Adipose tissue (tissue), 3 donors: Measurements from ENCODE around the gene SPATA31C2. TPM values are rescaled to one million over a fixed set of nuclear protein-coding genes. Genes with fewer than 3 reads are reported as not detected.
"Not testable (repeated sequence)": the region's sequence is repeated elsewhere in the genome, so short reads cannot be mapped to it uniquely, and the experiment has no call there.

ENCODE experiments used
- H3K27ac ChIP-seq: one replicate; pipeline ENCODE4 v1.5.1; 2013; ENCODE audit warnings: low read depth, low read length
- WGBS, 3 donors: extraction: QIAGEN DNeasy Blood & Tissue Kit; methylation state at CpG; one replicate each; pipeline ENCODE4 v1.1.7; 2013; 5-methylcytosine and 5-hydroxymethylcytosine counted together
- polyA plus RNA-seq, 3 donors: library from polyadenylated mRNA; stranded (reverse); fragments of 200-250 nt; gene quantifications; one replicate each; pipeline ENCODE4 v1.2.3, GENCODE V29; 2013
- donor health status: healthy with polysubstance abuse.
- donor health status: Bipolar disorder and iron deficiency.
- donor health status: healthy.

SPATA31C2 gene
- polyA plus RNA-seq, 3 donors = not detected

DNA sequence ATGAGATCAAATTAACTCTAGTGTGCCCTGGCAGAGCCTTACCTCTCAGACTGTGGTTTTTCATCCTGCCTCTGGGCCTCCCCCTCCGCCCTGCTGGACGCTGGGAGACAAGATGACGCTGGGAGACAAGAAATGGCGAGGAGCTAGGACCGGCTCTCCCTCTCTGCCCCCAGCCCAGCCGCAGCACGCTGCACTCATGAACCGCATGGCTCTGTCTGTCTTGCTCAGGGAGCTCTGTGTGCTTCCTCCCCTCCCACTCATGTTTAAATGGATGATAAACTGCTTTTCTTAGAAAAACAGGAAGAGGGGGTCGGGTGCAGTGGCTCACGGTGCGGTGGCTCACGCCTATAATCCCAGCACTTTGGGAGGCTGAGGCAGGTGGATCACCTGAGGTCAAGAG is 4.7 kb downstream of the SPATA31C2 start:
- WGBS, 3 donors = 14 to 55% (median 21%) methylated on average over 12 of the region's 12 CpGs
- H3K27ac ChIP-seq = not testable (repeated sequence)

DNA sequence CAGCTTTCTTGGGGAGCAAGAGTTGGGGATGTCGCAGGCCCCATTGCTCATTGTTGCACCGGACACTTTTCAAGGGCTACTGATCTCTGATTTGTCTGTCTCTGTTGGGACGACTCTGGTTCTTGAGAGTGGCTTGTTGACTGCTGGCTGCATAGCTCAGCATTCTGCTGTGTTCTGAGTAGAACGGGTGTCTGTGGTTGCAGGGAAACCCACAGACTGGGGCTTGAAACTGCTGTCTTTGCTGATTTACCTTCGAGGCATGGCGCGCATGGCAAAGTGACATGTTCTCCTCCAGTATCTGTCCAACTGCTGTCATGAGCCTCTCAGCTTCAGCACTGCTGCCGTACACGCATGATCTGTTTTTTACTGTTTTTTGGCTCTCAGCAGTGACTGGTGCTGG is 8.7 kb downstream of the SPATA31C2 start:
- not testable (repeated sequence) for H3K27ac ChIP-seq
- 61 to 78% (median 65%) methylated on average over 7 to 9 of the region's 9 CpGs for WGBS, 3 donors

DNA sequence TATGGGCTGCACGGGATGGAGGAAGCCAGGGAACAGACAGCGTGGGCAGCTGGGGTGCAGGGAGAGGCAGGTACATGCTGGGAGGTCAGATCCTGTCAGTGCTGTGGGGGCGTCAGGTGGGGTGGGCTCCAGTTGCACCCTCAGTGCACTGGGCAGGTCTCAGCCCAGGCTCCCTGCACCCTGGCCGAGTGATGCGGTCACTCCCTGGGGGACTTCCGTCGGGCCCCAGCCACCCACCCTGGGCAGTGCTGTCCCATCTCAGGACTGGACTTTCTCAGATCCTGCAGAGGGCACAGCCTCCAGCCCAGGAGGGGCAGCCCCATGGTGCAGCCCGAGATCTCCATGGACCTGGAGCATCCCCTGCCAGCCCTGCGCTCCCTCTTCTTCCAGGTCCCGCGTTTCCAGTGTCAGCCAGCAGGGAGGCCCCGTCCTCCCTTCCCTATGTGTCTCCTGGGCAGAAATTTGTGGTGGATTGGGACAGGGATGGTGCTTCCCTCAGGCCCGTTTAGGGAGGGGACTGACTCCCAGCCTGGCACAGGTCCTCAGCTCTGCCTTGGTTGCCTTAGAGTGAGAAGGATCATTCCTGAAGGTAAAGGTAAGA is 10.5 kb downstream of the SPATA31C2 start:
- WGBS, 3 donors = 93 to 99% (median 95%) methylated on average over 10 to 12 of the region's 13 CpGs
- H3K27ac ChIP-seq = not testable (repeated sequence)

DNA sequence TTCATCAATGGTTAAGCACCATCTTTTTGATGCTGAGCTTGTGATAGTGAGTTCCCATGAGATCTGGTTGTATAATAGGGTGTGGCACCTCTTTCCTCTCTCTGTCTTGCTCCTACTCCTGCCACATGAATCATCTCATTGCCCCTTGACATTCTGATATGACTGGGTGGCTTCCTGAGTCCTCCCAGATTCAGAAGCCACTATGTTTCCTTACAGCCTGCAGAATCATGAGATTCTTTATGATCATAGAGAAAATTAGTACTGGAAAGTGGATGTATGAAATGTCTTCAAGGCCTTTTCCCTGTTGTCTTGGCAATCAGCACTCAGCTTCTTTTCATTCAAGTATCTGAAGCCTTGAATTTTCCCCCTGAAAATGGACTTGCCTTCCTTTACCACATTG is 14.9 kb downstream of the SPATA31C2 start:
- H3K27ac ChIP-seq = not testable (repeated sequence)

- H3K27ac ChIP-seq = not testable (repeated sequence)
- WGBS, 3 donors = 42 to 85% (median 81%) methylated on average over 5 of the region's 5 CpGs
Observed at GRCh38 chr9:88118121-88118520, 20.2 kb downstream of the SPATA31C2 start.

- H3K27ac ChIP-seq = not testable (repeated sequence)
- 83 to 90% (median 86%) methylated on average over 10 to 13 of the region's 13 CpGs for WGBS, 3 donors
Observed at GRCh38 chr9:88114968-88115612, 23.2 kb downstream of the SPATA31C2 start.

DNA sequence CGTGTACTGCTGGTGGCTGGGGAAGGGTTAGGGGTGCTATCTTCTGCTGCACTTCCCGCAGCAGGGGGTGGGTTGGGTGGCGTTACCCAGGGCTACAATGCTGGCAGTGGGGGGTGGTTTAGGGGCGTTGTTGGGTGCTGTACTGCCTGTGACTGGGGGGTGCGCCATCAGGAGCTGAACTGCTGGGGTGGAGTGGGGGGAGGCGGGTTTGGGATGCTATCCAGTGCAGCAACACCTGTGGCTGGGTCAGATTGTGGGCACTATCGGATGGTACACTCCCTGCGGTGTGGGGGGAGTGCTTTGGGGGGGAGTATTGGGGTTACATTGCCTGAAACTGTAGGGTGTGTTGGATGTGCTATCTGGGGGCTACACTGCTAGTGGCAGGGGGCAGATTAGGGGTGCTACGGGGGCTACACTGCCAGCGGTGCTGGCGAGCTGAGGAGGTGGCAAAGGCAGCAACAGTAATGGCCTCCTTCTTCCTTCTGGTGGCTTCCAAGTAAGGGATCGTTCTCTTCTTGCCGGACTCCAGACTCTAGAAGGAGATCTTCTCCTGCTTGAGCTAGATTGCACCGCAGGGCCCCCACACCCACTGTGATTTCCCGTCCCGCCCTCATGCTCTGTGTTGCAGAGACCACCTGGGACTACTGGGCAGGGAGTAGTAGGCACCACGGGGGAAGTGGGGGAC is 23.9 kb downstream of the SPATA31C2 start:
- WGBS, 3 donors = 89 to 95% (median 90%) methylated on average over 14 to 17 of the region's 17 CpGs

GRCh38 chr9:88113156-88114130 is 24.8 kb downstream of the SPATA31C2 start:
- 89 to 95% (median 93%) methylated on average over 32 to 38 of the region's 38 CpGs for WGBS, 3 donors
- H3K27ac ChIP-seq = not testable (repeated sequence)

More for the DNA sequence above, 23.9 kb downstream of the SPATA31C2 start:
- H3K27ac ChIP-seq = not testable (repeated sequence)

DNA sequence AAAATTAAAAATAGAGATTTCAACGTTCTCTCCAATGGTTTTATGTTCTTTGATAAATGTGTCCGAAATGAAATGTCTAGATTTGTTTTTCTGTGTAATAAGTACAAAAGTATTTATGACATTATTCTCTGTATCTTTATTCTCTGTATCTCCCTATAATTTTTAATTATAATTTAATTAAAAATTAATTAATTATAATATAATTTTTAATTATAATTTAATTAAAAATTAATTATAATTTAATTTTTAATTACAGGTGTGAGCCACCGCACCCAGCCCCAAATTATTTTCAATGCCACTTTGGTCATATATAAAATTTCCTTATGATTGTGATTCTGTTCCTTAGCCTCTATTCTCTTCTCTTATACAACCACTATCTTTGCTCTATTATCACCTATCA is 28.2 kb downstream of the SPATA31C2 start:
- H3K27ac ChIP-seq = no peak overlapping the region
- WGBS, 3 donors = 86 to 94% (median 88%) methylated on average over 3 of the region's 3 CpGs

DNA sequence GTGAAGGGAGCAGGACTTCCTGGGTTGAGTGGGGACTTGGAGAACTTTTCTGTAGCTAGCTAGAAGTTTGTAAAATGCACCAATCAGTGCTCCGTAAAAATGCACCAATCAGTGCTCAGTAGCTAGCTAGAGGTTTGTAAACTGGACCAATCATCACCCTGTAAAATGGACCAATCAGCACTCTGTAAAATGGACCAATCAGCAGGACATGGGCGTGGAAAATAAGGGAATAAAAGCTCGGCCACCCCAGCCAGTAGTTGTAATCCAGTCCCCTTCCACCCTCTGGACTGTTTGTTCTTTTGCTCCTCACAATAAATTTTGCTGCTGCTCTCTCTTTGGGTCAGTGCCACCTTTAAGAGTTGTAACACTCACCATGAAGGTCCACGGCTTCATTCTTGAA is 29.5 kb downstream of the SPATA31C2 start:
- no peak overlapping the region for H3K27ac ChIP-seq
- WGBS, 3 donors = 88 to 95% (median 90%) methylated on average over 4 of the region's 4 CpGs

DNA sequence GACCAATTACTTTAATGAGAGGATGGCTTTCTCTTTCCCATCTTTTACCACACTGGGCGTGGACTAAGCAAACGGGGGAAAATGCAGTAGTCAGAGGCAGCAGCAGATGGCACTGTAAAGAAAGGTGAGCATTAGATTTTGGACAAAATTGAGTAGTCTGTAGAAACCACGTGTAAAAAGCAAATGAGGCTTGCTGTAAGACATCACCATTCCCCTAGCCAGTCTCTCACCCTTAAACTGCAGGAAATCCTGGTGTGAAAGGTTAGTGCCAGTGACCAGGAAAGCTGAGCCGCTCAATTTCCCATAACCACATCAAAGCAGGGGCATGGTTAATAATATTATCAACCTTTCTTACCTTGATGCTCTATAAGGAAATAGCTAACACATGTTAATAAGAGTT is 31.8 kb downstream of the SPATA31C2 start:
- no peak overlapping the region for H3K27ac ChIP-seq
- 18 to 21% (median 20%) methylated on average over 4 of the region's 4 CpGs for WGBS, 3 donors

DNA sequence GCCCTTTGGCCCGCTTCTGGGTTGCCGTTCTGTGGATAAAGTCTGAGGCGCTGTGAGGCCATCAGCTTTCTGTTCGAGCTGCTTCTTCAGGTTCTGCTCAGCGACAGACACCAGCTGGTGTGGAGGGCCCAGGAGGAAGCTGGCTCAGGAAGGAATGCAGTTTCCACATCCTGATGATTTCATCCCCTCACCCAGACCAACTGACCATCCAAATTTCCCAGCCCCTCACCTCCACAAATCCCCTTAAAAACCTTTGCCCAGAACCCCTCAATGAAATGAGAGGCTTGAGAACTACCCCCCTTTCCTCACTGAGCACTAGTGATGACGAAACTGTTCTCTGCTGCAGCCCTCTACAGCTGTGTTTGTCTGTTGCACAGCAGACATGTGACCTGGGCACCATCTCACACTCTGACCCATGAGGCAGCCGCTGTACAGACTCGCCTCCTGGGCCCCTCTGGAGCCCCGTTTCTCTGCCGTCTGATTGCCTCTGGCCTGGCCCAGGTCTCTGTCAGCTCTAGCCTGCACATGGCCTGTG is 45.4 kb downstream of the SPATA31C2 start:
- 34 to 76% (median 39%) methylated on average over 10 of the region's 10 CpGs for WGBS, 3 donors

GRCh38 chr9:88090151-88090581 is 48.1 kb downstream of the SPATA31C2 start:
- no peak overlapping the region for H3K27ac ChIP-seq
- WGBS, 3 donors = 32 to 62% (median 61%) methylated on average over 4 of the region's 4 CpGs

More for the DNA sequence above, 45.4 kb downstream of the SPATA31C2 start:
- H3K27ac ChIP-seq = no peak overlapping the region

- WGBS, 3 donors = 79 to 86% (median 84%) methylated on average over 6 of the region's 6 CpGs
- no peak overlapping the region for H3K27ac ChIP-seq
Observed at GRCh38 chr9:88087906-88088305, 50.4 kb downstream of the SPATA31C2 start.

GRCh38 chr9:88085476-88085875 is 52.8 kb downstream of the SPATA31C2 start:
- H3K27ac ChIP-seq = no peak overlapping the region
- 92 to 94% (median 93%) methylated on average over 5 of the region's 5 CpGs for WGBS, 3 donors

DNA sequence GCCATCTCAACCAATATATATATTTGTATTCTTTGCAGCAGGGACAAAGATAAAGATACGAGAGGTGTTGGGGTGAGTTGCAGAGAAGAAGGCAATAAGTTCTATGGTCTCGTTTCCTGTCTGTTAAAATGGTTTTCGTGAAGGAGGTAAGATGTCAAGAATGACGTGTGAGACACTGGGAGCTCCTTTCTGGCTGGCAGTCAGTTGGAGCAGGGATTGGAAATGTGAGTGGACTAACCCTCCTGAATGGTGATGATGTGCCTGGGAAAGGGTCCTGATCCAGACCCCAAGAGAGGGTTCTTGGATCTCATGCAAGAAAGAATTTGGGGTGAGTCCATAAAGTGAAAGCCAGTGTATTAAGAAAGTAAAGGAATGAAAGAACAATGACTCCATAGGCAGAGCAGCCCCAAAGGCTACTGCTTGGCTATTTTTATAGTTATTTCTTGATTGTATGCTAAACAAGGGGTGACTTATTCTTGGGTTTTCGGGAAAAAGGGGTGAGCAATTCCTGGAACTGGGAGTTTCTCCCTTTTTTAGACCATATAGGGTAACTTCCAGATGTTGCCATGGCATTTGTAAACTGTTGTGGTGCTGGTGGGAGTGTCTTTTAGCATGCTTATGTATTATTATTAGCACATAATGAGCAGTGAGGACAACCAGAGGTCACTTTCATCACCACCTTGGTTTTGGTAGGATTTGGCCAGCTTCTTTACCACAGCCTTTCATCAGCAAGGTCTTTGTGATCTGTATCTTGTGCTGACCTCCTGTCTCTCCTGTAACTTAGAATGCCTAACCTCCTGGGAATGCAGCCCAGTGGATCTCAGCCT is 53.7 kb downstream of the SPATA31C2 start:
- no peak overlapping the region for H3K27ac ChIP-seq
- 73 to 82% (median 77%) methylated on average over 5 of the region's 5 CpGs for WGBS, 3 donors
